Smooth muscle cell of the brain vasculature (primary cell): ENCODE data around the gene ZFYVE16.
A peak's percentile ranks its signal among the peaks of the same experiment; 100 is the strongest.
"Not testable (repeated sequence)": the region's sequence is repeated elsewhere in the genome, so short reads cannot be mapped to it uniquely, and the experiment has no call there.

Experiments
- DNase-seq: peaks from one replicate; pipeline ENCODE4 v3.0.0-alpha.2; 2012; ENCODE audit warnings: low read depth, low spot score

The ZFYVE16 gene

GRCh38 chr5:80487829-80488721 is 80.2 kb downstream of the ZFYVE16 start, which contains the start of gene FAM151B:
FAM151B (plus strand) TSS chr5:80488100; CDS start chr5:80488124, 24 bp downstream.
- DNase-seq, result peak; percentile 46

DNA sequence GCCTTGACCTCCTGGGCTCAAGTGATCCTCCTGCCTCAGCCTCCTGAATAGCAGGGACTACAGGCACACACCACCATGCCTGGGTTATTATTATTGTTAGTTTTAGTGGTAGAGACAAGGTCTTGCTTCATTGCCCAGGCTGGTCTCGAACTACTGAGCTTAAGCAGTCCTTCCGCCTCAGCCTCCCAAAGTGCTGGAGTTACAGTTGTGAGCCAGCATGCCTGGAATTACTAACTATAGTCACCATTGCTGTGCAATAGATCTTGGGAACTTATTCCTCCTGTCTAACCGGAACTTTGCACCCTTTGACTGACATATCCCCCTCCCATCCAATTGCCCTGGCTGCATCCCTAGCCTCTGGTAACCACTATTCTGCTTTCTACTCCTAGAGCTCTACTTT is 83.4 kb downstream of the ZFYVE16 start:
- DNase-seq, result no peak

- no peak for DNase-seq
Measured at GRCh38 chr5:80492741-80493140, 84.9 kb downstream of the ZFYVE16 start.

- DNase-seq, result not testable (repeated sequence)
Measured at GRCh38 chr5:80493443-80493842, 85.6 kb downstream of the ZFYVE16 start.

DNA sequence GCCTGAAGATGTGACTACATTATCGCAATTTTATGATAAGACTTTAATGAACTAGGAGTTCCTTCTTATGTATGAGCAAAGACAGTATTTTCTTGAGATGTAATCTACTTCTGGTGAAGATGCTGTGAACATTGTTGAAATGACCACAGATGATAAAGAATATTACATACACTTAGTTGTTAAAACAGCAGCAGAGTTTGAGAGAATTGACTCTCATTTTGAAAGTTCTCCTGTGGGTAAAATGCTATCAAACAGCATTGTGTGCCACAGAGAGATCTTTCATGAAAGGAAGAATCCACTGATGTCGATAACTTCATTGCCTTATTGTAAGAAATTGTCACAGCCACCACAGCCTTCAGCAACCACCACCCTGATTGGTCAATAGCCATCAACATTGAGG is 88.0 kb downstream of the ZFYVE16 start:
- DNase-seq, result no peak

DNA sequence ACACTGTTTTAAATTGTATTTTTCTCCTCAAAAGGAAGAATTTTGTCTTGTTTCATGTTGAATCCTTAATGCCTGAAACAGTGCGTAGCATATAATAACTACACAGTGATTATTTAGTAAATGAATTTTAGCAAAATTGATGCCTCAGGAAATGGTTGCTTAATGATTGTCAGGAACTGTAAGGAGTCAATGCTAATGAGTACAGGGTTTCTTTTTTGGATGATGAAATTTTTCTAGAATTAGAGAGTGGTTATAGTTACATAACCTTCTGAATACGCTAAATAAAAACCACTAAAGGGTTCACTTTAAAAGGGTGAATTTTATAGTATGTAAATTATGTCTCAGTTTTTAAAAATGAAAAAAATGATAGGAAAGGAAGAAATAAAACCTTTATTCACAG is 94.9 kb downstream of the ZFYVE16 start:
- no peak for DNase-seq

DNA sequence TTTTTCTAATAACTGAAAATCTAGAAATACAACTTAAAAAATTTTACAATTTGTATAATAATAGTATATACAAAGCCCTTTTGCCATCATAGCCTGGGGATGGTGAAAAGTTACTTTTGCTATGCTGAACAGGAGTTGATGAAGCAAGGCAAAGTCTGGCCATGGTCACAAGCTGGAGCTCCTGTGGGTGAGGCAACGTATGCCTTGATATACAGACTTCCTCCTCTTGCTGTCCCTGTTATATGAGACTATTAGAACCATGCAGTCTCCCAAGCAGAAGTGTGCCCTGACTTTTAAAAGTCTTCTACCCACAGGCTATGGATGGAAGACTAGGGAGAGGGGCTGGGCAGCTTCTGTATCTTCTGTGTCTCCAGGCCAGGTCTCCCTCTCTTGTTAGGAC is 95.8 kb downstream of the ZFYVE16 start:
- DNase-seq, result no peak

GRCh38 chr5:80504833-80505232 is 97.0 kb downstream of the ZFYVE16 start:
- DNase-seq, result no peak

DNA sequence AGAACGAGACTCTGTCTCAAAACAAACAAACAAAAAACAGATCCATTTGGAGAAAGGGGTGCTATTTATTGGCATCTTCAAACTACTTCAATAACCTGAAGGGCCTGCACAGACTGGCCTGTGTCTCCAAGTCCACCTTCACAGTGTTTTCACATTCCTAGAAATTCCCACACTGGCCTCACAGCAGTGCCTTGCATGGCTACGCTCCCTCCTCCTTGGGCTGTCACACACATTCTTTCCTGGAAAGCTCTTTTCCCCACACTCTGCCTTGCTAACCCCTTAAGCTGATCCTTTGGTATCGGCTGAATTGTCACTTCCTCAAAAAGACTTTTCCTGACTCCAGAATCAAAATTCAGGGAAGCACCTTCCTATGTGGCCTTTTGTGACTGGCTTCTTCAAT is 99.8 kb downstream of the ZFYVE16 start:
- DNase-seq, result no peak

- no peak for DNase-seq
Measured at GRCh38 chr5:80508844-80509243, 101.0 kb downstream of the ZFYVE16 start.

- DNase-seq, result no peak
Measured at GRCh38 chr5:80509362-80509761, 101.5 kb downstream of the ZFYVE16 start.

- DNase-seq, result no peak
Measured at GRCh38 chr5:80516826-80517225, 109.0 kb downstream of the ZFYVE16 start.
